Measurements from ENCODE around the gene OSBPL8.

DNA sequence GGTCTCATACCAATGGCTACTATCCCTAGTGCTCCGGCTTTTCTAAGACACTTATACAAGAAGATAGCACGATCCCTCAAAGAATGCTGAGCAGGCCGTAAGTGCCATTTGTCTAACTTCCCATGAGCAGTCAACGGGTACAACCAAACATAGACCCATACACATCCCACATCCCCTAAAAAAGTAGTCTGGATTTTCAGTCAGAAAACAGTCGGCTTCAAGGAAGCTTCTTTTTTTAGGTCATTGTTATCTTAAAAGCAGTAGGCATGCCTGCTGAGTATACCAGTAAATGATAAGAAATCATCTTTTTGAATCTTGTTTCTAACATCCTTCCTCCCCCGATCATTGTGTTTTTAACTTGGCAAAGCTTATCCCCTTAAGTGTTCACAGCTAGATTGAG, 19.8 kb downstream of the OSBPL8 start:
- no peak for TF ChIP-seq POLR2A (IDR thresholded peaks at IDR 0.05)
- TF ChIP-seq, protein P1, sequence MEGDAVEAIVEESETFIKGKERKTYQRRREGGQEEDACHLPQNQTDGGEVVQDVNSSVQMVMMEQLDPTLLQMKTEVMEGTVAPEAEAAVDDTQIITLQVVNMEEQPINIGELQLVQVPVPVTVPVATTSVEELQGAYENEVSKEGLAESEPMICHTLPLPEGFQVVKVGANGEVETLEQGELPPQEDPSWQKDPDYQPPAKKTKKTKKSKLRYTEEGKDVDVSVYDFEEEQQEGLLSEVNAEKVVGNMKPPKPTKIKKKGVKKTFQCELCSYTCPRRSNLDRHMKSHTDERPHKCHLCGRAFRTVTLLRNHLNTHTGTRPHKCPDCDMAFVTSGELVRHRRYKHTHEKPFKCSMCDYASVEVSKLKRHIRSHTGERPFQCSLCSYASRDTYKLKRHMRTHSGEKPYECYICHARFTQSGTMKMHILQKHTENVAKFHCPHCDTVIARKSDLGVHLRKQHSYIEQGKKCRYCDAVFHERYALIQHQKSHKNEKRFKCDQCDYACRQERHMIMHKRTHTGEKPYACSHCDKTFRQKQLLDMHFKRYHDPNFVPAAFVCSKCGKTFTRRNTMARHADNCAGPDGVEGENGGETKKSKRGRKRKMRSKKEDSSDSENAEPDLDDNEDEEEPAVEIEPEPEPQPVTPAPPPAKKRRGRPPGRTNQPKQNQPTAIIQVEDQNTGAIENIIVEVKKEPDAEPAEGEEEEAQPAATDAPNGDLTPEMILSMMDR (IDR thresholded peaks at IDR 0.05): no peak
- no peak for TF ChIP-seq EP300 (IDR thresholded peaks at IDR 0.05; ENCODE audit: low read depth)

Data from transverse colon (tissue), 3 donors.